ENCODE measurements around the gene KLB. TPM values are rescaled to one million over a fixed set of nuclear protein-coding genes. Genes with fewer than 3 reads are reported as not detected.

Gene KLB
- total RNA-seq, 3 donors from 2014 or later (not counting 1 experiment from before 2014, with no cell fraction given) = 0.07 to 0.16 (median 0.10) TPM

DNA sequence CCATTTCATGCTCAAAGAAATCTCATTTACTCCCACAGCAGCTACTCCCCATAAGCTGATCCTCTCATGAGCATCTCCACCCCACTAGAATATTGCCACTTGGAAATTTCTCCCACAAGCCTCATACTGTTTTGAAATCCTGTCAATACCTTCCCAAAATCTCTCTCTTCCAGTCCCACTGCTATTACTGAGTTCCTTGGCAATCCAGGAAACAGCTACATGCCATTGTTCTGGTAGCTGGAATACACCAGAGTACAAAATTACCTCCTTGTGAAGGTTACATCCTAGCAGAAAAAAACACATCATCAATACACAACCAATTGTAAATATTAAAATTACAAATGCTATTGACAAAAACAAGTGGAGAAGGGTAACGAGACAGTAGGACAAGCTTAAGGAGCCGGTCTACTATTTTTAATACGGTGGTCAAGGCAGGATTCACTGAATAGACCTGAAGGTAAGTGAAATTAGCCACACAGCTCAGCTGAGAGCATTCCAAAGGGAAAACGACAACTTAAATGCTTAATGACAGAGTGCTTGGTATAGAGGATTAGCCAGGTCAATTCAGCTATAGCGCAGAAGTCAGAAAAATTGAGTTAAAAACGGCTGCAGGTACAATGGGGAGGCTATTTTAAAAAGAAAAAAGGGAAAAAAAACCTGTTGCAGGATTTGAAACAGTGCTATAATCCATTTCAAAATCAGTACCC is 45.6 kb downstream of the KLB start:
- H3K36me3 Mint-ChIP-seq = peaks cover 35% of the 10 kb centered on the region
- H3K4me3 ChIP-seq (ENCODE audit: low read length) = no peak overlapping the region
- peaks cover 63% of the 10 kb centered on the region for H3K36me3 ChIP-seq (ENCODE audit: control insufficient read depth, insufficient read depth, low read length)
- no peaks in the 10 kb centered on the region for H3K27me3 Mint-ChIP-seq (ENCODE audit: low read depth in 2 of 2)
- no peaks in the 10 kb centered on the region for H3K9me3 Mint-ChIP-seq
- 94% methylated on average over 6 of the region's 6 CpGs for WGBS (ENCODE audit: insufficient coverage)
- TF ChIP-seq, protein P1, sequence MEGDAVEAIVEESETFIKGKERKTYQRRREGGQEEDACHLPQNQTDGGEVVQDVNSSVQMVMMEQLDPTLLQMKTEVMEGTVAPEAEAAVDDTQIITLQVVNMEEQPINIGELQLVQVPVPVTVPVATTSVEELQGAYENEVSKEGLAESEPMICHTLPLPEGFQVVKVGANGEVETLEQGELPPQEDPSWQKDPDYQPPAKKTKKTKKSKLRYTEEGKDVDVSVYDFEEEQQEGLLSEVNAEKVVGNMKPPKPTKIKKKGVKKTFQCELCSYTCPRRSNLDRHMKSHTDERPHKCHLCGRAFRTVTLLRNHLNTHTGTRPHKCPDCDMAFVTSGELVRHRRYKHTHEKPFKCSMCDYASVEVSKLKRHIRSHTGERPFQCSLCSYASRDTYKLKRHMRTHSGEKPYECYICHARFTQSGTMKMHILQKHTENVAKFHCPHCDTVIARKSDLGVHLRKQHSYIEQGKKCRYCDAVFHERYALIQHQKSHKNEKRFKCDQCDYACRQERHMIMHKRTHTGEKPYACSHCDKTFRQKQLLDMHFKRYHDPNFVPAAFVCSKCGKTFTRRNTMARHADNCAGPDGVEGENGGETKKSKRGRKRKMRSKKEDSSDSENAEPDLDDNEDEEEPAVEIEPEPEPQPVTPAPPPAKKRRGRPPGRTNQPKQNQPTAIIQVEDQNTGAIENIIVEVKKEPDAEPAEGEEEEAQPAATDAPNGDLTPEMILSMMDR (IDR thresholded peaks at IDR 0.05) = no peak
- no peak overlapping the region for H3K27ac ChIP-seq (ENCODE audit: low read length)
- intact Hi-C loops (cut with micrococcal nuclease) = loop anchor here (10.0 kb wide), 1 partner anchor 408 kb away; no protein-coding TSS in a partner anchor
- ATAC-seq = no peak
- H3K9me3 ChIP-seq (ENCODE audit: control insufficient read depth, insufficient read depth, low read length) = no peaks in the 10 kb centered on the region
- H3K4me1 Mint-ChIP-seq = peaks cover 20 to 24% of the 10 kb centered on the region in 2 donors
- peak overlapping the region; percentile 78 to 82 for H3K27ac Mint-ChIP-seq
- no peak for DNase-seq
- H3K4me1 ChIP-seq (ENCODE audit: control insufficient read depth, insufficient read depth, low read length) = peaks cover 5% of the 10 kb centered on the region
- no peaks in the 10 kb centered on the region for H3K27me3 ChIP-seq (ENCODE audit: control insufficient read depth, insufficient read depth, low read length)
- H3K4me3 Mint-ChIP-seq = no peak overlapping the region

DNA sequence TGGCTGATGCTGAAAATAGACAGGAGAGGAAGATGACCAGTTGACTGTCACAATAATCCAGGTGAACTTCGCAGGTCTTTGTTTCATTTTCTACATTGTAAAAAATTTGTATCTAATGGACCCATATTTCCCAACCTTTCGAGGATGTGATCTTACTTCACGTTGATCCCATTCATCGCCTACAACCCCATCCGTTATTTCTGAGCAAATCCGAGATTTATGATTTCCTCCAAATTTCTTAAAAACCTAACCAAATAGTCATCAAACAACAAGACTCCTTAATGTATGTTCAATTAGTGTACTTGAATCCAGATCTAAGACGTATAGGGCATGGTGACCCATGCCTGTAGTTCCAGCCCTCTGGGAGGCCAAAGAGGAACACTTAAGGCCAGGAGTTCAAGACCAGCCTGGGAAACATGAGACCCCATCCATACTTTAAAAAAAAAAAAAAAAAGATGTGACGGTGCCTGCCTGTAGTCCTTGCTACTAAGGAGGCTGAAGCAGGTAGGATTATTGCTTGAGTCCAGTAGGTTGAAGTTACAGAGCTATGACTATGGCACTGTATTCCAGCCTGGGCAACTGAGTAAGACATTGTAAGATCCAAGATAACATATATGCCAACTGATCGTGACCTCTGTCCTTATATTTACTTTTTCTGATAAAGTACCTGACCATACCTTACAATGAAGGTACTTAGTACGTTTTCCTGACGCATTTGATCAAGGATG is 46.3 kb downstream of the KLB start:
- Mint-ChIP-seq H3K4me1 (peaks cover 27 to 31% of the 10 kb centered on the region in 2 donors), H3K9me3 (no peaks in the 10 kb centered on the region), H3K36me3 (peaks cover 42% of the 10 kb centered on the region), H3K27me3 (ENCODE audit: low read depth in 2 of 2) (no peaks in the 10 kb centered on the region), H3K4me3 (no peak overlapping the region), H3K27ac (peak overlapping the region; percentile 78 to 82)
- Histone ChIP-seq H3K4me1 (ENCODE audit: control insufficient read depth, insufficient read depth, low read length) (peaks cover 3% of the 10 kb centered on the region), H3K27me3 (ENCODE audit: control insufficient read depth, insufficient read depth, low read length) (no peaks in the 10 kb centered on the region), H3K9me3 (ENCODE audit: control insufficient read depth, insufficient read depth, low read length) (no peaks in the 10 kb centered on the region), H3K27ac (ENCODE audit: low read length) (no peak overlapping the region), H3K36me3 (ENCODE audit: control insufficient read depth, insufficient read depth, low read length) (peaks cover 69% of the 10 kb centered on the region), H3K4me3 (ENCODE audit: low read length) (no peak overlapping the region)
- TF ChIP-seq, protein P1 (IDR thresholded peaks at IDR 0.05) = no peak
- WGBS (ENCODE audit: insufficient coverage) = 98% methylated on average over 11 of the region's 11 CpGs
- DNase-seq (no peak), ATAC-seq (peak in 1 of 3 donors; percentile 21)
- intact Hi-C loops (cut with micrococcal nuclease) = loop anchor here (10.0 kb wide), 1 partner anchor 408 kb away; no protein-coding TSS in a partner anchor

DNA sequence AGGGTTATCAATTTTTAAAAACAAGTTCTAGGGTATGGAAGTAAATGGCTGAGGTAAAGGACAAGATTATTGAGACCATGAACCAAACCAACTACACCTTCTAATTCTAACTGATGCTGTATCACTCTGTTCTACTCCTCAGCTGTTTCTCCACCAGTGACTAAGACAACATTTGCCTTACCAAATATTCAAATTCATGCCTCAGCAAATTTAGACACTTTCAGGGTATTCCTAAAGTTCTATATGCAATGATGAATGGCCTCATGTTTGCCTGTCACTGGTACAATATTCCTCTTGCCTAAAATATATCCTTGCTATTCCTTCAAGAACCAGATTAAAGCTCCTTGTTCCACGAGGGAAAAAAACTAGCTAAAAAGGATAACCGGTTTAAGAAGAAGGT is 47.0 kb downstream of the KLB start:
- TF ChIP-seq, protein P1 (IDR thresholded peaks at IDR 0.05) = no peak
- intact Hi-C loops (cut with micrococcal nuclease) = loop anchor here (10.0 kb wide), 1 partner anchor 409 kb away; no protein-coding TSS in a partner anchor
- Mint-ChIP-seq H3K36me3 (peaks cover 42% of the 10 kb centered on the region), H3K4me1 (peaks cover 32 to 38% of the 10 kb centered on the region in 2 donors), H3K9me3 (no peaks in the 10 kb centered on the region), H3K27ac (peak overlapping the region; percentile 78 to 82), H3K27me3 (ENCODE audit: low read depth in 2 of 2) (no peaks in the 10 kb centered on the region), H3K4me3 (no peak overlapping the region)
- Histone ChIP-seq H3K4me1 (ENCODE audit: control insufficient read depth, insufficient read depth, low read length) (peaks cover 8% of the 10 kb centered on the region), H3K27me3 (ENCODE audit: control insufficient read depth, insufficient read depth, low read length) (no peaks in the 10 kb centered on the region), H3K9me3 (ENCODE audit: control insufficient read depth, insufficient read depth, low read length) (no peaks in the 10 kb centered on the region), H3K27ac (ENCODE audit: low read length) (no peak overlapping the region), H3K4me3 (ENCODE audit: low read length) (no peak overlapping the region), H3K36me3 (ENCODE audit: control insufficient read depth, insufficient read depth, low read length) (peaks cover 69% of the 10 kb centered on the region)
- ATAC-seq (no peak), DNase-seq (no peak)
- WGBS (ENCODE audit: insufficient coverage) = 92% methylated on average over 2 of the region's 2 CpGs
